ENCODE results near the gene COPG1.

- TF ChIP-seq CTCF (IDR thresholded peaks at IDR 0.05), result no peak
- no peak for TF ChIP-seq EZH2 (IDR thresholded peaks at IDR 0.05; ENCODE audit: borderline replicate concordance, insufficient read depth, low read depth, low read length, poor library complexity, severe bottlenecking)
Observed at GRCh38 chr3:129278966-129279906, 29.8 kb downstream of the COPG1 start.
